ENCODE results near the gene ANKRD33B. TPM values are rescaled to one million over a fixed set of nuclear protein-coding genes. Genes with fewer than 3 reads are reported as not detected.

ANKRD33B gene
- total RNA-seq, 1 donor from 2014 or later, result 2.2 TPM

DNA sequence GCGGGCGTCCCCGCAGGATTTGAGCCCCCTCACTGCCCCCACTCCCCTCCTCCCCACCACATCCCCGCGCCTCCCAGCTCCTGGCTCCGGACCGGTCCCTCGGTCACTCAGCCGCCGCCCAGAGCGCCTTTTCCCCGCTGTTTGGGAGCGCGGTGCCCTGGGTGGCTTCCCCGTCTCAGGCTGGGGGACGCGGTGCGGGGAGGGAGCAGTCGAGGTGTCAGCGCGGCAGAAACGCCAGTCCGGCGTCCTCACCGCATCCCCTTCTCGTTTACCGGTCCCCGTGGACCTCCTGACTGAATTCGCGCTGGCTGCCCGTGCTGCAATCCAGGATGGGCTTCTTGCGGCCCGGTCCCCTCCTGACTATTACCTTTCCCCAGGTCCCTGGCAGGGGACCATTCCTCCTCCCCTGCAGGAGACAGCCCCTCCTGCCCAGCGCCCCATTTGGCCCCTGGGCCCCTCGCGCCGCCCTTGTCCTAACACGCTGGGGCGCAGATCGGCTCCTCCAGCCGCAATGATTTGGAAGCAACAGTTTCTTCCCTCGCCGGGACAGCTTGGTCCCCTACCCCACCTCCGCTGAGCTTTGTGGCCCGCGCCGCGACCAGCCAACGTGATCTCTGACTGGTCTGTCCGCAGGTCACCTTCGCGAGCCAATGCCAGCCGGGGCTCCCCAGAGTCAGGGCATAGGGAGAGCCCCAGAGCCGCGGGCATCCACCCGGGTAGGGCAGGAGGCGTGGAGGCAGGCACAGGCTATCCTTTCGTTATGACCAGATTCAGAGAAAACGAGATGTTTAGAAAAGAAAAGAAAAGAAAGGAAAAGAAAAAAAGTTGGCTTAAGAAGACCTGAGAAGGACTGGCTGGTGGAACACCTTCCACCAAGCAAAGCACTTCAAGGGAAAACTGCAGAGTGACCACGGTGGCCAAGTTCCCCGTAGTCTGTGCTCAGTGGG, 1.2 kb downstream of the ANKRD33B start:
- H2AFZ ChIP-seq (replicated peaks), result peak overlapping the region; percentile 94
- peaks cover 27% of the 10 kb centered on the region for H3K4me1 ChIP-seq
- peaks cover 13% of the 10 kb centered on the region for H3K4me1 Mint-ChIP-seq
- peak overlapping the region; percentile 83 for H3K4me2 ChIP-seq
- H3K27ac ChIP-seq, result no peak overlapping the region
- no peaks in the 10 kb centered on the region for H3K36me3 ChIP-seq
- no peak overlapping the region for H3K27ac Mint-ChIP-seq
- no peaks in the 10 kb centered on the region for H3K79me2 ChIP-seq (ENCODE audit: low read depth)
- peak overlapping the region; percentile 67 for H3K4me3 ChIP-seq
- peak; percentile 50 for DNase-seq (ENCODE audit: low spot score)
- peaks cover 21% of the 10 kb centered on the region for H4K20me1 ChIP-seq (ENCODE audit: low read depth)
- peaks cover 91% of the 10 kb centered on the region for H3K27me3 ChIP-seq
- peaks cover 14% of the 10 kb centered on the region for H3F3A ChIP-seq (ENCODE audit: low read depth)
- peaks cover 29% of the 10 kb centered on the region for H3K27me3 Mint-ChIP-seq (ENCODE audit: insufficient read depth, low read depth)
- no peak overlapping the region for H3K9ac ChIP-seq
- no peaks in the 10 kb centered on the region for H3K9me3 ChIP-seq (ENCODE audit: low read depth)
- H3K9me3 Mint-ChIP-seq, result no peaks in the 10 kb centered on the region
- H3K36me3 Mint-ChIP-seq, result no peaks in the 10 kb centered on the region
- TF ChIP-seq EZH2phosphoT487 (IDR thresholded peaks at IDR 0.05) (peak; percentile 63), EZH2 (IDR thresholded peaks at IDR 0.05) (peak; percentile 95)
- TF ChIP-seq, protein P1, sequence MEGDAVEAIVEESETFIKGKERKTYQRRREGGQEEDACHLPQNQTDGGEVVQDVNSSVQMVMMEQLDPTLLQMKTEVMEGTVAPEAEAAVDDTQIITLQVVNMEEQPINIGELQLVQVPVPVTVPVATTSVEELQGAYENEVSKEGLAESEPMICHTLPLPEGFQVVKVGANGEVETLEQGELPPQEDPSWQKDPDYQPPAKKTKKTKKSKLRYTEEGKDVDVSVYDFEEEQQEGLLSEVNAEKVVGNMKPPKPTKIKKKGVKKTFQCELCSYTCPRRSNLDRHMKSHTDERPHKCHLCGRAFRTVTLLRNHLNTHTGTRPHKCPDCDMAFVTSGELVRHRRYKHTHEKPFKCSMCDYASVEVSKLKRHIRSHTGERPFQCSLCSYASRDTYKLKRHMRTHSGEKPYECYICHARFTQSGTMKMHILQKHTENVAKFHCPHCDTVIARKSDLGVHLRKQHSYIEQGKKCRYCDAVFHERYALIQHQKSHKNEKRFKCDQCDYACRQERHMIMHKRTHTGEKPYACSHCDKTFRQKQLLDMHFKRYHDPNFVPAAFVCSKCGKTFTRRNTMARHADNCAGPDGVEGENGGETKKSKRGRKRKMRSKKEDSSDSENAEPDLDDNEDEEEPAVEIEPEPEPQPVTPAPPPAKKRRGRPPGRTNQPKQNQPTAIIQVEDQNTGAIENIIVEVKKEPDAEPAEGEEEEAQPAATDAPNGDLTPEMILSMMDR (IDR thresholded peaks at IDR 0.05), result no peak
- H3K4me3 Mint-ChIP-seq, result peak overlapping the region; percentile 86

- peaks cover 21% of the 10 kb centered on the region for H4K20me1 ChIP-seq (ENCODE audit: low read depth)
- no peaks in the 10 kb centered on the region for H3K9me3 ChIP-seq (ENCODE audit: low read depth)
- no peak overlapping the region for H3K4me3 ChIP-seq
- H3F3A ChIP-seq (ENCODE audit: low read depth), result peaks cover 14% of the 10 kb centered on the region
- H3K9ac ChIP-seq, result no peak overlapping the region
- peak overlapping the region; percentile 86 for H3K4me3 Mint-ChIP-seq
- H3K27me3 Mint-ChIP-seq (ENCODE audit: insufficient read depth, low read depth), result peaks cover 29% of the 10 kb centered on the region
- no peak overlapping the region for H3K27ac ChIP-seq
- peaks cover 83% of the 10 kb centered on the region for H3K27me3 ChIP-seq
- H3K36me3 ChIP-seq, result no peaks in the 10 kb centered on the region
- no peak overlapping the region for H2AFZ ChIP-seq (replicated peaks)
- no peak for DNase-seq (ENCODE audit: low spot score)
- no peaks in the 10 kb centered on the region for H3K79me2 ChIP-seq (ENCODE audit: low read depth)
- H3K4me2 ChIP-seq, result peak overlapping the region; percentile 83
- no peaks in the 10 kb centered on the region for H3K9me3 Mint-ChIP-seq
- peaks cover 27% of the 10 kb centered on the region for H3K4me1 ChIP-seq
- TF ChIP-seq EZH2 (IDR thresholded peaks at IDR 0.05), result no peak
- TF ChIP-seq, protein P1 (IDR thresholded peaks at IDR 0.05), result no peak
- H3K27ac Mint-ChIP-seq, result no peak overlapping the region
- H3K36me3 Mint-ChIP-seq, result no peaks in the 10 kb centered on the region
- H3K4me1 Mint-ChIP-seq, result peaks cover 13% of the 10 kb centered on the region
Observed at GRCh38 chr5:10565785-10566542, 2.1 kb downstream of the ANKRD33B start.

DNA sequence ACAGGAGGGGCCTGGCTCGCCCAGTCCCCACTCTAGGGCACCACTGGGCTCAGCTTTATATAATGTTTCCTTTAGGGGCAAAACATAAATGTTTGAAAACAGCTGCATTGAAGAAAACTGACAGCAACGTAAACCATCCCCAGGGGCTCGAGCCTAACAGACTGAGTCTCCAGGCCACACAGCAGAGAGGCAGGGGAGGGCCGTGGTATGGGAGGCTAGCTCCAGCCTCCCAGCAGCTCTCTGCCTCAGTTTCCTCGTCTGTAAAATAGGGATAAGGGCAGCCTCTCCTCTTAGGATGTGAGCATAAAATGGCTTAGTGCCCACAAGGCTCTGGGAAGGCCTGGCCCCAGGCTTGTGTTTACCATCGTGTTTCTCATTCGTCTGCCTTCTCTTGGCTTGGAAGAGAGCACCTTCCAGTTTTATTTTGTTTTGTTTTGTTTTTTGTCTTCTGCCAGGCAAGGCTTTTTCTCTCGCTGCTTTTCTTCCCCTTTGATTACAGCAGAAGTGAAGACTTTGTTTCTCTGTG, 2.7 kb downstream of the ANKRD33B start:
- H3F3A ChIP-seq (ENCODE audit: low read depth), result peaks cover 14% of the 10 kb centered on the region
- H3K79me2 ChIP-seq (ENCODE audit: low read depth), result no peaks in the 10 kb centered on the region
- Mint-ChIP-seq H3K4me1 (peaks cover 13% of the 10 kb centered on the region), H3K4me3 (peak overlapping the region; percentile 1), H3K27me3 (ENCODE audit: insufficient read depth, low read depth) (peaks cover 29% of the 10 kb centered on the region), H3K27ac (no peak overlapping the region), H3K36me3 (no peaks in the 10 kb centered on the region), H3K9me3 (no peaks in the 10 kb centered on the region)
- H3K36me3 ChIP-seq, result no peaks in the 10 kb centered on the region
- DNase-seq (ENCODE audit: low spot score), result no peak
- H3K4me3 ChIP-seq, result no peak overlapping the region
- no peak overlapping the region for H3K27ac ChIP-seq
- peaks cover 76% of the 10 kb centered on the region for H3K27me3 ChIP-seq
- H3K4me2 ChIP-seq, result no peak overlapping the region
- TF ChIP-seq, protein P1 (IDR thresholded peaks at IDR 0.05), result no peak
- TF ChIP-seq EZH2phosphoT487 (IDR thresholded peaks at IDR 0.05) (no peak), EZH2 (IDR thresholded peaks at IDR 0.05) (no peak)
- H3K9ac ChIP-seq, result no peak overlapping the region
- H3K4me1 ChIP-seq, result peaks cover 27% of the 10 kb centered on the region
- H4K20me1 ChIP-seq (ENCODE audit: low read depth), result peaks cover 21% of the 10 kb centered on the region
- H2AFZ ChIP-seq (replicated peaks), result no peak overlapping the region
- no peaks in the 10 kb centered on the region for H3K9me3 ChIP-seq (ENCODE audit: low read depth)

All from neural progenitor cell (in vitro differentiated cells).